AG04449 (cell line): ENCODE measurements around the gene LDLRAD4.

Experiments
- CTCF ChIA-PET: fragments of 350-600 bp; formaldehyde crosslinking; extraction: SDS; loops from one replicate; lab custom pipeline; 2021; ENCODE audit warnings: antibody characterized with exemption; lab: Yijun Ruan, JAX
- POLR2A ChIA-PET: fragments of 400-600, 350-600 bp; formaldehyde crosslinking; extraction: SDS; loops from one replicate; lab custom pipeline; 2020; ENCODE audit warnings: antibody characterized with exemption, inconsistent platforms; lab: Yijun Ruan, JAX
- DNase-seq: peaks from one replicate; pipeline ENCODE4 v3.0.0-alpha.2; 2010; ENCODE audit warnings: low read depth, low spot score
- H3K4me3 ChIP-seq: 2 replicates; pipeline ENCODE4 v1.5.1; 2011; ENCODE audit warnings: low read depth, mild to moderate bottlenecking, control low read depth, low read length
- TF ChIP-seq, protein P1 (sequence below): IDR thresholded peaks from one replicate; pipeline ENCODE4 v1.5.1; 2011; ENCODE audit warnings: mild to moderate bottlenecking, moderate library complexity, low read length, control low read depth, inconsistent platforms; ENCODE audit not compliant: insufficient read depth; ENCODE audit errors: missing control alignments

The LDLRAD4 gene

DNA sequence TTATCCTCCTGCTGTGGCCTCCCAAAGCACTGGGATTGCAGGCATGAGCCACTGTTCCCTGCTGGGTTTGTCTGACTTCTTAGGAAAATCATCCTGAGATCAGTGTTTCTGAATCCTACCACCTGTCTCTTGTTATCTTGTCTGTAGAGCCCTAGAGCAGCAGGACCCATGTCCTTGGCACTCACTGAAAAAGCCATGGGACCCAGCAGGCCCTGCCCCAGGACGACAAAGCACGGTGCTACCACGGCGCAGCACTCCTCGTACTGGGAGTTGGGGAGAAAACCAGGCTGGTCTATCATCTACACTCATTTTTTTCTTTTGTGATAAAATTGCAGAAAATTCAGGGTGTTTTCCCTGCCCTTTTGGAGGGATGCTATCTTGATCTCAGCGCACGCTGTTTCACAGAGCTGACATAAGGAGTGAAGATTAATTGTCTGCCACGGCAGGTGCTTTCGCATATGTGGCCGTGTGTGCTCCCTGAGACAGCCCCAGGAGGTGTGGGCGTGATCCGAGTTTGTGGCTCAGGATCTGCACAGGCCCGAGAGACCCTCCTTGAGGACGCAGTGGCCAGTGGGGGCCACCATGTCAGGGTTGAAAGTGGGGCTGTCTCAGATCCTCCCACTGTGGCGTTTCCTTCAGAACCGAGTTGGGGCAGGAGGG, 179.1 kb downstream of the LDLRAD4 start:
- TF ChIP-seq, protein P1, sequence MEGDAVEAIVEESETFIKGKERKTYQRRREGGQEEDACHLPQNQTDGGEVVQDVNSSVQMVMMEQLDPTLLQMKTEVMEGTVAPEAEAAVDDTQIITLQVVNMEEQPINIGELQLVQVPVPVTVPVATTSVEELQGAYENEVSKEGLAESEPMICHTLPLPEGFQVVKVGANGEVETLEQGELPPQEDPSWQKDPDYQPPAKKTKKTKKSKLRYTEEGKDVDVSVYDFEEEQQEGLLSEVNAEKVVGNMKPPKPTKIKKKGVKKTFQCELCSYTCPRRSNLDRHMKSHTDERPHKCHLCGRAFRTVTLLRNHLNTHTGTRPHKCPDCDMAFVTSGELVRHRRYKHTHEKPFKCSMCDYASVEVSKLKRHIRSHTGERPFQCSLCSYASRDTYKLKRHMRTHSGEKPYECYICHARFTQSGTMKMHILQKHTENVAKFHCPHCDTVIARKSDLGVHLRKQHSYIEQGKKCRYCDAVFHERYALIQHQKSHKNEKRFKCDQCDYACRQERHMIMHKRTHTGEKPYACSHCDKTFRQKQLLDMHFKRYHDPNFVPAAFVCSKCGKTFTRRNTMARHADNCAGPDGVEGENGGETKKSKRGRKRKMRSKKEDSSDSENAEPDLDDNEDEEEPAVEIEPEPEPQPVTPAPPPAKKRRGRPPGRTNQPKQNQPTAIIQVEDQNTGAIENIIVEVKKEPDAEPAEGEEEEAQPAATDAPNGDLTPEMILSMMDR, result no peak
- ChIA-PET CTCF (no interaction called here), POLR2A (no interaction called here)
- DNase-seq, result no peak
- no peak overlapping the region for H3K4me3 ChIP-seq

GRCh38 chr18:13398631-13399030, 180.1 kb downstream of the LDLRAD4 start:
- no peak overlapping the region for H3K4me3 ChIP-seq
- CTCF ChIA-PET, result no interaction called here
- POLR2A ChIA-PET, result no interaction called here
- TF ChIP-seq, protein P1, result no peak
- DNase-seq, result no peak

DNA sequence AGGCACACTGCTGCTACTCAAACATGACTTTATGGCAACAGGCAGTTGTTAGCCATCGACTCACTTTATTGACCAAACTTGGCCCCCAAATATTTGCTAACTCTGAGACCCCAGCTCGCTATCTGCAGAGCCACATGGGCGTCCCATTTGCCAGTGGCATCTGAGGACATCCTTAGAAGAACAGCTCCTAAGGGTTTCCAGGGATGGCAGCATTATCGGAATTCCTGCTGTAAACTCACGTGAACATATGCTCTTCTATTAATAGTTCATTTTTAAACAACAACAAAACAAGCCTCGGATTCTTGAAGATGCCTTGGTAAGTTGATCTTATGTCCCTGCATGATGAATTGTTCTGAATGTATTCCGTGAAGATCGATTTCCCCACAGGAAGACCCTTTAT, 181.0 kb downstream of the LDLRAD4 start:
- POLR2A ChIA-PET, result no interaction called here
- DNase-seq, result no peak
- TF ChIP-seq, protein P1, result no peak
- CTCF ChIA-PET, result no interaction called here
- no peak overlapping the region for H3K4me3 ChIP-seq

- TF ChIP-seq, protein P1, result no peak
- no peak overlapping the region for H3K4me3 ChIP-seq
- ChIA-PET POLR2A (no interaction called here), CTCF (no interaction called here)
- DNase-seq, result no peak
These were observed 182.2 kb downstream of the LDLRAD4 start for GRCh38 chr18:13400636-13401315.

DNA sequence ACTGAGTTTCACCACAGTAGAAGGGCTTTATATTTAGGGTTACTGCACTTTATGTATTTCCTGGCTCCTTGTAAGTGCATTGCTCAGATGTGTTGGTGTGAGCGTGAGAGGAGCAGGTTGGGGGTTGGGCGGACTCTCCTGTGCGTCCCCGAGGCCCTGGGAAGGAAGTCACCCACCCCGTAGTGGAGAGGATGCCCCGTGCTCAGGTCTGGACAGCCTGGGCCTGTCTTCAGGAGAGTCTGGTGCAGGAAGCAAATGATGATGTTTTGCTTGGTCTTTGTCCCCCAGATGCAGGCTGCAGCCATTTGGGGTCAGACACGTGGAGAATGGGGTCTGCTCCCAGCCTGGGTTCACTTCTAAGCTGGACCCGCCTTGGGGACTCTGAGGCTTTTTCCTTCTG, 182.8 kb downstream of the LDLRAD4 start:
- H3K4me3 ChIP-seq, result no peak overlapping the region
- TF ChIP-seq, protein P1, result no peak
- DNase-seq, result no peak
- CTCF ChIA-PET, result no interaction called here
- POLR2A ChIA-PET, result no interaction called here

- CTCF ChIA-PET, result no interaction called here
- POLR2A ChIA-PET, result no interaction called here
- DNase-seq, result no peak
- TF ChIP-seq, protein P1, result no peak
- no peak overlapping the region for H3K4me3 ChIP-seq
These were observed 183.3 kb downstream of the LDLRAD4 start for GRCh38 chr18:13401826-13402225.
